OCI-LY3 (cell line): ENCODE results near the gene LYPLA2.

ENCODE experiments used
- H2AFZ ChIP-seq: fragments of 200-600, 300-600 bp; shearing (Covaris generic); 2 replicates; pipeline ENCODE4 v1.6.0; 2014; ENCODE audit warnings: antibody characterized with exemption, low read depth, low read length
- H3K27ac ChIP-seq: fragments of 200-600, 300-600 bp; sonication (generic); 2 replicates; pipeline ENCODE4 v1.5.1; 2014; ENCODE audit warnings: mild to moderate bottlenecking, low read length, moderate library complexity, mixed read lengths
- H3K27me3 ChIP-seq: fragments of 200-600, 300-600 bp; sonication (generic); 2 replicates; pipeline ENCODE4 v1.6.1; 2014; ENCODE audit warnings: low read depth, low read length, mixed read lengths
- H3K36me3 ChIP-seq: fragments of 200-600, 300-600 bp; sonication (generic); replicated peaks from 2 replicates; pipeline ENCODE3; 2014; ENCODE audit warnings: low read depth, low read length, mixed read lengths
- H3K4me1 ChIP-seq: fragments of 300-600, 200-600 bp; sonication (generic); 2 replicates; pipeline ENCODE4 v1.6.1; 2014; ENCODE audit warnings: low read length, mixed read lengths
- H3K4me2 ChIP-seq: fragments of 200-600, 300-600 bp; sonication (generic); 2 replicates; pipeline ENCODE4 v1.6.1; 2014; ENCODE audit warnings: low read length, mixed read lengths
- H3K4me3 ChIP-seq: fragments of 300-600, 200-600 bp; sonication (generic); 2 replicates; pipeline ENCODE4 v1.5.1; 2014; ENCODE audit warnings: antibody characterized with exemption, mild to moderate bottlenecking, low read length, moderate library complexity
- H3K79me2 ChIP-seq: fragments of 300-600, 200-600 bp; shearing (Covaris generic); 2 replicates; pipeline ENCODE4 v1.6.1; 2014; ENCODE audit warnings: mild to moderate bottlenecking, low read length, mixed read lengths
- H3K9ac ChIP-seq: fragments of 300-600, 200-600 bp; shearing (Covaris generic); 2 replicates; pipeline ENCODE4 v1.6.0; 2014; ENCODE audit warnings: mild to moderate bottlenecking, low read length, moderate library complexity
- H3K9me3 ChIP-seq: fragments of 200-600, 300-600 bp; shearing (Covaris generic); 2 replicates; pipeline ENCODE4 v1.6.1; 2014; ENCODE audit warnings: low read length, mixed read lengths; ENCODE audit not compliant: insufficient read depth
- H4K20me1 ChIP-seq: fragments of 200-600, 300-600 bp; sonication (generic); 2 replicates; pipeline ENCODE4 v1.6.1; 2016; ENCODE audit warnings: low read length, mixed read lengths; ENCODE audit not compliant: insufficient read depth
- EZH2phosphoT487 ChIP-seq: fragments of 200-600 bp; shearing (Covaris generic); IDR thresholded peaks from 2 replicates; pipeline ENCODE4 v1.6.1; 2018; ENCODE audit warnings: antibody characterized with exemption, mixed run types, low read depth
- TF ChIP-seq, protein P1 (sequence below): fragments of 200-600, 300-600 bp; sonication (generic); IDR thresholded peaks from 2 replicates; pipeline ENCODE4 v1.5.1; 2014; ENCODE audit warnings: antibody characterized with exemption, low read length, low read depth

LYPLA2 gene

DNA sequence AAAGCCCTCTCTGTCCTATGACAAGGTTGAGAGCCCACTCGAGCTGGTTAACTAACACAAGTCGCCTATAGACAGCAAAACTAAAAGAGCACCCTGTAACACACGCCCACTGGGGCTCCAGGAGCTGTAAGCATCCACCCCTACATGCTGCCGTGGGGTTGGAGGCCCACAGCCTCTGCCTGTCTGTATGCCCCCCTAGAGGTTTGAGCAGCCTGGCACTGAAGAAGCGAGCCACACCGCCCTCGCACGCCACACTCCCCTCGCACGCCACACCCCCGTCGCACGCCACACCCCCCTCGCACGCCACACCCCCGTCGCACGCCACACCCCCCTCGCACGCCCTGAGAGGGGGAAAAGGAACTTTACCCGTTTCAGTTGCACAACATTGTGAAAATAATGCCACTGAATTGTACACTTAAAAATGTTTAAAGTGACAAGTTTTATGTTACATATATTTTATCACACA is 47.5 kb downstream of the LYPLA2 start:
- Histone ChIP-seq H3K4me1 (peaks cover 15% of the 10 kb centered on the region), H3K79me2 (no peaks in the 10 kb centered on the region), H2AFZ (peak overlapping the region; percentile 66), H3K36me3 (no peaks in the 10 kb centered on the region), H3K27ac (no peak overlapping the region), H3K9me3 (no peaks in the 10 kb centered on the region), H3K9ac (peak overlapping the region; percentile 46), H4K20me1 (no peaks in the 10 kb centered on the region), H3K4me3 (peak overlapping the region; percentile 71), H3K27me3 (no peaks in the 10 kb centered on the region), H3K4me2 (peak overlapping the region; percentile 89)
- no peak for TF ChIP-seq EZH2phosphoT487

DNA sequence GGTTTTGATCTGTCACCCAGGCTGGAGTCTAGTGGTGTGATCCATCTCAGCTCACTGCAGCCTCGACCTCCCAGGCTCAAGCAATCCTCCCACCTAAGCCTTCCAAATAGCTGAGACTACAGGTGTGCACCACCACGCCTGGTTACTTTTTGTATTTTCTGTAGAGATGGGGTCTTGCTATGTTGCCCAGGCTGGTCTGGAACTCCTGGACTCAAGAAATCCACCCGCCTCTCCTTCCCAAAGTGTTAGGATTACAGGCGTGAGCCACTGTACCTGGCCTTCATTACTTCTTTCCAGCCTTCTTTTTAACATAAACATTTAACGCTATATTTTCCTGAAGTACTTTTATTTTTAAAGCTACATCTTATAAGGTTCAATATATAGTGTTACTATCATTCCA is 52.7 kb downstream of the LYPLA2 start:
- Histone ChIP-seq H3K79me2 (no peaks in the 10 kb centered on the region), H2AFZ (no peak overlapping the region)
- TF ChIP-seq EZH2phosphoT487, result no peak
- TF ChIP-seq, protein P1, sequence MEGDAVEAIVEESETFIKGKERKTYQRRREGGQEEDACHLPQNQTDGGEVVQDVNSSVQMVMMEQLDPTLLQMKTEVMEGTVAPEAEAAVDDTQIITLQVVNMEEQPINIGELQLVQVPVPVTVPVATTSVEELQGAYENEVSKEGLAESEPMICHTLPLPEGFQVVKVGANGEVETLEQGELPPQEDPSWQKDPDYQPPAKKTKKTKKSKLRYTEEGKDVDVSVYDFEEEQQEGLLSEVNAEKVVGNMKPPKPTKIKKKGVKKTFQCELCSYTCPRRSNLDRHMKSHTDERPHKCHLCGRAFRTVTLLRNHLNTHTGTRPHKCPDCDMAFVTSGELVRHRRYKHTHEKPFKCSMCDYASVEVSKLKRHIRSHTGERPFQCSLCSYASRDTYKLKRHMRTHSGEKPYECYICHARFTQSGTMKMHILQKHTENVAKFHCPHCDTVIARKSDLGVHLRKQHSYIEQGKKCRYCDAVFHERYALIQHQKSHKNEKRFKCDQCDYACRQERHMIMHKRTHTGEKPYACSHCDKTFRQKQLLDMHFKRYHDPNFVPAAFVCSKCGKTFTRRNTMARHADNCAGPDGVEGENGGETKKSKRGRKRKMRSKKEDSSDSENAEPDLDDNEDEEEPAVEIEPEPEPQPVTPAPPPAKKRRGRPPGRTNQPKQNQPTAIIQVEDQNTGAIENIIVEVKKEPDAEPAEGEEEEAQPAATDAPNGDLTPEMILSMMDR, result no peak

More for the DNA sequence above, 52.7 kb downstream of the LYPLA2 start:
- Histone ChIP-seq H4K20me1 (no peaks in the 10 kb centered on the region), H3K27ac (no peak overlapping the region), H3K36me3 (peaks cover 24% of the 10 kb centered on the region), H3K9ac (no peak overlapping the region), H3K4me1 (no peaks in the 10 kb centered on the region), H3K9me3 (no peaks in the 10 kb centered on the region), H3K4me3 (no peak overlapping the region), H3K4me2 (no peak overlapping the region), H3K27me3 (no peaks in the 10 kb centered on the region)
